Endothelial cell of umbilical vein (primary cell): Measurements from ENCODE around the gene CBLC. TPM values are rescaled to one million over a fixed set of nuclear protein-coding genes. Genes with fewer than 3 reads are reported as not detected.

Source experiments
- BruUV-seq: library from RNA; stranded (reverse); fragments of 400-500 nt; replicated peaks from 2 replicates; lab custom pipeline; 2021; lab: Mats Ljungman, UMichigan
- CTCF ChIA-PET: fragments of 300-600, 350-600 bp; sonication (Branson Sonifier 250); formaldehyde crosslinking; loops from one replicate; lab custom pipeline; 2021; ENCODE audit warnings: antibody characterized with exemption, inconsistent platforms; lab: Charles Lee
- POLR2A ChIA-PET: fragments of 300-600, 350-600 bp; sonication (Branson Sonifier 250); formaldehyde crosslinking; loops from one replicate; lab custom pipeline; 2021; ENCODE audit warnings: antibody characterized with exemption, inconsistent platforms; lab: Charles Lee
- DNase-seq: peaks from one replicate; pipeline ENCODE4 v3.0.0-alpha.2; 2011; ENCODE audit warnings: low read depth, low spot score
- FAIRE-seq: peaks from 2 replicates; lab custom pipeline; 2011; peaks lifted over from hg19 to GRCh38; lab: Jason Lieb, UNC
- H2AFZ ChIP-seq: 2 replicates; pipeline ENCODE4 v1.6.0; 2012; ENCODE audit warnings: low read depth, low read length, control low read depth, inconsistent platforms
- H3K27ac ChIP-seq: 2 replicates; pipeline ENCODE4 v1.5.1; 2011; ENCODE audit warnings: low read depth, mild to moderate bottlenecking, control low read depth, low read length, moderate library complexity; ENCODE audit not compliant: insufficient read depth
- H3K27me3 ChIP-seq, 2 experiments: 2 replicates each; pipeline versions ENCODE4 v1.6.0 to v1.6.1; 2011; ENCODE audit warnings: low read length in 2 of 2, mixed read lengths in 1 of 2; ENCODE audit not compliant: control insufficient read depth in 2 of 2, insufficient read depth in 2 of 2
- H3K36me3 ChIP-seq, 2 experiments: 2 replicates in 1 of 2; 3 replicates in 1 of 2; pipeline ENCODE4 v1.5.1; 2011; ENCODE audit warnings: low read length in 2 of 2, mild to moderate bottlenecking in 1 of 2, moderate library complexity in 1 of 2; ENCODE audit not compliant: control insufficient read depth in 2 of 2, insufficient read depth in 2 of 2; ENCODE audit errors: extremely low read depth in 1 of 2
- H3K4me1 ChIP-seq: 3 replicates; pipeline ENCODE4 v1.5.1; 2011; ENCODE audit warnings: mild to moderate bottlenecking, low read length; ENCODE audit not compliant: control insufficient read depth, insufficient read depth; ENCODE audit errors: extremely low read depth
- H3K4me2 ChIP-seq: 2 replicates; pipeline ENCODE4 v1.6.1; 2011; ENCODE audit warnings: low read length, control low read depth, mixed read lengths; ENCODE audit not compliant: insufficient read depth
- H3K4me3 ChIP-seq, 3 experiments: fragments of 200-600 bp in 1 of 3; sonication (generic), shearing (Covaris generic) in 1 of 3; replicated peaks in 1 of 3; 2 replicates each; pipeline ENCODE4 v1.5.1; 2011 to 2016; ENCODE audit warnings: control low read depth in 3 of 3, low read length in 3 of 3, mild to moderate bottlenecking in 2 of 3, inconsistent platforms in 1 of 3, low read depth in 1 of 3, moderate library complexity in 1 of 3; ENCODE audit not compliant: insufficient read depth in 1 of 3
- H3K79me2 ChIP-seq: 2 replicates; pipeline ENCODE4 v1.6.0; 2012; ENCODE audit warnings: low read length, inconsistent platforms; ENCODE audit not compliant: control insufficient read depth, insufficient read depth
- H3K9ac ChIP-seq: replicated peaks from 2 replicates; pipeline ENCODE3; 2011; ENCODE audit warnings: low read length, control low read depth; ENCODE audit not compliant: insufficient read depth; ENCODE audit errors: extremely low read depth
- H3K9me1 ChIP-seq: replicated peaks from 3 replicates; pipeline ENCODE4 v1.6.0; 2011; ENCODE audit warnings: mild to moderate bottlenecking, low read length; ENCODE audit not compliant: control insufficient read depth, insufficient read depth; ENCODE audit errors: extremely low read depth
- H3K9me3 ChIP-seq: replicated peaks from 2 replicates; pipeline ENCODE4 v1.5.1; 2012; ENCODE audit warnings: low read length, inconsistent platforms; ENCODE audit not compliant: control insufficient read depth, insufficient read depth
- H4K20me1 ChIP-seq: replicated peaks from 2 replicates; pipeline ENCODE3; 2011; ENCODE audit warnings: mild to moderate bottlenecking, low read length; ENCODE audit not compliant: control insufficient read depth, insufficient read depth; ENCODE audit errors: extremely low read depth
- CTCF ChIP-seq, 2 donors: IDR thresholded peaks; 1 replicate in 1 of 2; 2 replicates in 1 of 2; pipeline ENCODE4 v1.5.1; 2011; ENCODE audit warnings: low read length in 2 of 2, mild to moderate bottlenecking in 2 of 2, moderate library complexity in 2 of 2, control low read depth in 1 of 2, inconsistent platforms in 1 of 2, low read depth in 1 of 2; ENCODE audit not compliant: insufficient read depth in 1 of 2; ENCODE audit errors: extremely low read depth in 1 of 2
- EZH2 ChIP-seq: IDR thresholded peaks from 2 replicates; pipeline ENCODE4 v1.6.1; 2012; ENCODE audit warnings: borderline replicate concordance, low read depth, mild to moderate bottlenecking, moderate library complexity, low read length, inconsistent platforms; ENCODE audit not compliant: severe bottlenecking
- FOS ChIP-seq: IDR thresholded peaks from 2 replicates; pipeline ENCODE4 v1.6.1; 2011; ENCODE audit warnings: mild to moderate bottlenecking, low read length, moderate library complexity, borderline replicate concordance; ENCODE audit not compliant: insufficient read depth
- GATA2 ChIP-seq: IDR thresholded peaks from 2 replicates; pipeline ENCODE4 v1.7.0; 2011; ENCODE audit warnings: low read depth, mild to moderate bottlenecking, moderate library complexity, mixed read lengths, low read length; ENCODE audit not compliant: insufficient read length, insufficient read depth
- JUN ChIP-seq: IDR thresholded peaks from 2 replicates; pipeline ENCODE4 v1.6.1; 2011; ENCODE audit warnings: borderline replicate concordance, low read depth; ENCODE audit not compliant: insufficient read length, insufficient read depth
- MAX ChIP-seq: IDR thresholded peaks from 2 replicates; pipeline ENCODE4 v1.6.1; 2011; ENCODE audit not compliant: insufficient read depth, insufficient read length
- MYC ChIP-seq: IDR thresholded peaks from one replicate; pipeline ENCODE4 v1.6.1; 2011; ENCODE audit warnings: mild to moderate bottlenecking, low read depth, low read length
- POLR2A ChIP-seq: IDR thresholded peaks from 2 replicates; pipeline ENCODE4 v1.6.1; 2012; ENCODE audit warnings: low read depth, mild to moderate bottlenecking, control low read depth, low read length
- POLR2AphosphoS5 ChIP-seq: IDR thresholded peaks from 2 replicates; pipeline ENCODE4 v1.6.1; 2012; ENCODE audit warnings: low read depth, mild to moderate bottlenecking, control low read depth, low read length, moderate library complexity; ENCODE audit not compliant: insufficient read depth
- dilution Hi-C: fragments of 300-500 bp; cut with MboI; formaldehyde crosslinking; loops from one replicate; pipeline ENCODE4 v1.15.0; 2019; ENCODE audit warnings: low sequenced_read_pairs; ENCODE audit not compliant: extremely low pct_ligation_motif_present
- intact Hi-C: fragments of 100-400 bp; cut with micrococcal nuclease; formaldehyde crosslinking; loops from one replicate; pipeline ENCODE4 v1.10.0; 2022
- polyA plus RNA-seq, 4 experiments: library from polyadenylated mRNA; depleted of rRNA in 3 of 4; stranded (reverse) in 3 of 4; unstranded in 1 of 4; fragments of >200 nt; gene quantifications; 2 replicates each; pipeline versions ENCODE4 v1.2.1 to v1.2.3, GENCODE V29; 2011 to 2012; ENCODE audit warnings: missing spikeins in 1 of 4
- total RNA-seq: library from RNA; stranded (reverse); gene quantifications from 2 replicates; pipeline ENCODE4 v1.2.3, GENCODE V29; 2021

The CBLC gene
- total and polyA plus RNA-seq, 2 donors (not counting 3 experiments of a cell fraction or from before 2014, with no cell fraction given), result 0.04 TPM; not detected in 1

- H3K4me3 ChIP-seq, result no peak overlapping the region
- H3K4me1 ChIP-seq, result peaks cover 6% of the 10 kb centered on the region
- CTCF ChIA-PET, result interaction anchor here (0.8 to 3.1 kb wide), 3 partner anchors 57 to 187 kb away, joined by 3 to 12 read pairs (median 5); no protein-coding TSS in a partner anchor
- no peaks in the 10 kb centered on the region for H3K36me3 ChIP-seq
- H3K79me2 ChIP-seq, result peaks cover under 1% of the 10 kb centered on the region
- FAIRE-seq (no peak), DNase-seq (no peak)
- dilution Hi-C loops, result no loop called here
- BruUV-seq, result no TSS peak
- H2AFZ ChIP-seq, result no peak overlapping the region
- intact Hi-C loops, result no loop called here
- TF ChIP-seq GATA2 (no peak), MAX (no peak), POLR2AphosphoS5 (no peak), JUN (no peak), CTCF (IDR thresholded peaks at IDR 0.05; ENCODE audit: extremely low read depth in 1 of 2, insufficient read depth in 1 of 2, low read depth in 1 of 2, low read length in 2 of 2) (no peak), EZH2 (no peak), FOS (no peak), MYC (no peak), POLR2A (no peak)
- H3K27ac ChIP-seq, result no peak overlapping the region
- no peaks in the 10 kb centered on the region for H3K27me3 ChIP-seq
- H3K4me2 ChIP-seq, result no peak overlapping the region
- no peaks in the 10 kb centered on the region for H3K9me3 ChIP-seq
- POLR2A ChIA-PET, result no interaction called here
- H4K20me1 ChIP-seq, result no peaks in the 10 kb centered on the region
- H3K9ac ChIP-seq, result no peak overlapping the region
- H3K9me1 ChIP-seq, result no peaks in the 10 kb centered on the region
These were observed 63.5 kb downstream of the CBLC start for GRCh38 chr19:44841231-44841630.
